T-helper 1 cell treated with Interleukin-12 subunit alpha and Interleukin-12 subunit beta and Interleukin-4 antibody, amounts not matched to agents 30 μg/mL and 1 μg/mL, for 36 hours (primary cell): Measurements from ENCODE around the gene CYBRD1.

Experiments used
- H3K27ac Mint-ChIP-seq: one replicate; pipeline ENCODE4 v1.8.0; 2021; ENCODE audit warnings: mild to moderate bottlenecking, mixed read lengths
- H3K27me3 Mint-ChIP-seq: one replicate; pipeline ENCODE4 v1.8.0; 2021; ENCODE audit warnings: low read depth, mixed read lengths
- H3K36me3 Mint-ChIP-seq: one replicate; pipeline ENCODE4 v1.8.0; 2021; ENCODE audit warnings: low read depth, mixed read lengths
- H3K4me1 Mint-ChIP-seq: one replicate; pipeline ENCODE4 v1.8.0; 2021; ENCODE audit warnings: low read depth, mixed read lengths
- H3K4me3 Mint-ChIP-seq: one replicate; pipeline ENCODE4 v1.8.0; 2021; ENCODE audit warnings: mild to moderate bottlenecking, moderate library complexity, mixed read lengths
- H3K9me3 Mint-ChIP-seq: one replicate; pipeline ENCODE4 v1.8.0; 2021; ENCODE audit warnings: mixed read lengths

Gene CYBRD1

GRCh38 chr2:171587567-171587966, 65.3 kb downstream of the CYBRD1 start:
- Mint-ChIP-seq H3K27me3 (peaks cover 17% of the 10 kb centered on the region), H3K4me1 (no peaks in the 10 kb centered on the region), H3K27ac (no peak overlapping the region), H3K36me3 (no peaks in the 10 kb centered on the region), H3K4me3 (no peak overlapping the region), H3K9me3 (peaks cover 10% of the 10 kb centered on the region)

- Mint-ChIP-seq H3K9me3 (peaks cover 10% of the 10 kb centered on the region), H3K36me3 (no peaks in the 10 kb centered on the region), H3K27me3 (peaks cover 12% of the 10 kb centered on the region), H3K4me3 (no peak overlapping the region), H3K27ac (no peak overlapping the region), H3K4me1 (no peaks in the 10 kb centered on the region)
Measured at GRCh38 chr2:171590116-171590515, 67.8 kb downstream of the CYBRD1 start.

- H3K4me1 Mint-ChIP-seq = no peaks in the 10 kb centered on the region
- H3K9me3 Mint-ChIP-seq = peaks cover 10% of the 10 kb centered on the region
- peaks cover 13% of the 10 kb centered on the region for H3K27me3 Mint-ChIP-seq
- H3K27ac Mint-ChIP-seq = no peak overlapping the region
- H3K4me3 Mint-ChIP-seq = no peak overlapping the region
- no peaks in the 10 kb centered on the region for H3K36me3 Mint-ChIP-seq
Measured at GRCh38 chr2:171592036-171592555, 69.8 kb downstream of the CYBRD1 start.

GRCh38 chr2:171595456-171595855, 73.2 kb downstream of the CYBRD1 start:
- Mint-ChIP-seq H3K4me3 (no peak overlapping the region), H3K4me1 (peaks cover 2% of the 10 kb centered on the region), H3K27ac (no peak overlapping the region), H3K36me3 (no peaks in the 10 kb centered on the region), H3K27me3 (peaks cover 21% of the 10 kb centered on the region), H3K9me3 (peaks cover 7% of the 10 kb centered on the region)

GRCh38 chr2:171595896-171596295, 73.6 kb downstream of the CYBRD1 start:
- peaks cover 2% of the 10 kb centered on the region for H3K4me1 Mint-ChIP-seq
- no peak overlapping the region for H3K4me3 Mint-ChIP-seq
- no peak overlapping the region for H3K27ac Mint-ChIP-seq
- peaks cover 3% of the 10 kb centered on the region for H3K9me3 Mint-ChIP-seq
- H3K27me3 Mint-ChIP-seq = peaks cover 22% of the 10 kb centered on the region
- no peaks in the 10 kb centered on the region for H3K36me3 Mint-ChIP-seq

GRCh38 chr2:171598713-171599319, 76.5 kb downstream of the CYBRD1 start:
- peaks cover 14% of the 10 kb centered on the region for H3K27me3 Mint-ChIP-seq
- H3K4me3 Mint-ChIP-seq = no peak overlapping the region
- H3K9me3 Mint-ChIP-seq = no peaks in the 10 kb centered on the region
- H3K36me3 Mint-ChIP-seq = no peaks in the 10 kb centered on the region
- no peak overlapping the region for H3K27ac Mint-ChIP-seq
- peaks cover 2% of the 10 kb centered on the region for H3K4me1 Mint-ChIP-seq

GRCh38 chr2:171600126-171600525, 77.9 kb downstream of the CYBRD1 start:
- Mint-ChIP-seq H3K36me3 (no peaks in the 10 kb centered on the region), H3K27me3 (peaks cover 14% of the 10 kb centered on the region), H3K4me1 (peaks cover 2% of the 10 kb centered on the region), H3K4me3 (no peak overlapping the region), H3K9me3 (no peaks in the 10 kb centered on the region), H3K27ac (no peak overlapping the region)

GRCh38 chr2:171602352-171602751, 80.1 kb downstream of the CYBRD1 start:
- Mint-ChIP-seq H3K36me3 (no peaks in the 10 kb centered on the region), H3K4me3 (no peak overlapping the region), H3K9me3 (no peaks in the 10 kb centered on the region), H3K27ac (no peak overlapping the region), H3K27me3 (peaks cover 12% of the 10 kb centered on the region), H3K4me1 (peaks cover 2% of the 10 kb centered on the region)
